GM23338 (cell line): Measurements from ENCODE around the gene CTXND2.

ENCODE experiments used
- CREB1 ChIP-seq: fragments of 250-450 bp; sonication (Bioruptor Pico); IDR thresholded peaks from 2 replicates; pipeline ENCODE4 v1.5.0; 2020; ENCODE audit warnings: low read depth, mild to moderate bottlenecking, moderate library complexity
- EZH2 ChIP-seq: fragments of 200-600 bp; sonication (generic); IDR thresholded peaks from one replicate; pipeline ENCODE4 v1.8.0; 2017; ENCODE audit warnings: antibody characterized with exemption, mild to moderate bottlenecking, low read depth; ENCODE audit not compliant: unreplicated experiment
- EZH2phosphoT487 ChIP-seq: fragments of 200-600 bp; sonication (generic); IDR thresholded peaks from one replicate; pipeline ENCODE4 v1.8.1; 2018; ENCODE audit warnings: antibody characterized with exemption; ENCODE audit not compliant: unreplicated experiment
- TF ChIP-seq, protein P1 (sequence below), 2 experiments: fragments of 200-600 bp in 1 of 2; sonication (generic) in 1 of 2; conservative IDR thresholded peaks; 2 replicates each; pipeline versions ENCODE4 v1.5.1 to v1.6.1; 2016 to 2017; ENCODE audit warnings: antibody characterized with exemption in 2 of 2, low read depth in 2 of 2, mild to moderate bottlenecking in 2 of 2, moderate library complexity in 1 of 2
- TF ChIP-seq, protein P2 (sequence below): fragments of 250-450 bp; sonication (Bioruptor Pico); IDR thresholded peaks from 2 replicates; pipeline ENCODE4 v1.5.0; 2020; ENCODE audit warnings: mild to moderate bottlenecking, moderate library complexity

GRCh38 chr1:150876119-150876454, 10.8 kb upstream of the CTXND2 start:
- no peak for TF ChIP-seq EZH2
- TF ChIP-seq, protein P1, sequence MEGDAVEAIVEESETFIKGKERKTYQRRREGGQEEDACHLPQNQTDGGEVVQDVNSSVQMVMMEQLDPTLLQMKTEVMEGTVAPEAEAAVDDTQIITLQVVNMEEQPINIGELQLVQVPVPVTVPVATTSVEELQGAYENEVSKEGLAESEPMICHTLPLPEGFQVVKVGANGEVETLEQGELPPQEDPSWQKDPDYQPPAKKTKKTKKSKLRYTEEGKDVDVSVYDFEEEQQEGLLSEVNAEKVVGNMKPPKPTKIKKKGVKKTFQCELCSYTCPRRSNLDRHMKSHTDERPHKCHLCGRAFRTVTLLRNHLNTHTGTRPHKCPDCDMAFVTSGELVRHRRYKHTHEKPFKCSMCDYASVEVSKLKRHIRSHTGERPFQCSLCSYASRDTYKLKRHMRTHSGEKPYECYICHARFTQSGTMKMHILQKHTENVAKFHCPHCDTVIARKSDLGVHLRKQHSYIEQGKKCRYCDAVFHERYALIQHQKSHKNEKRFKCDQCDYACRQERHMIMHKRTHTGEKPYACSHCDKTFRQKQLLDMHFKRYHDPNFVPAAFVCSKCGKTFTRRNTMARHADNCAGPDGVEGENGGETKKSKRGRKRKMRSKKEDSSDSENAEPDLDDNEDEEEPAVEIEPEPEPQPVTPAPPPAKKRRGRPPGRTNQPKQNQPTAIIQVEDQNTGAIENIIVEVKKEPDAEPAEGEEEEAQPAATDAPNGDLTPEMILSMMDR (conservative IDR thresholded peaks at IDR 0.05; ENCODE audit: low read depth in 2 of 2): no peak
- TF ChIP-seq CREB1 (CRISPR knock-in tag): no peak
- TF ChIP-seq EZH2phosphoT487: no peak
- TF ChIP-seq, protein P2, sequence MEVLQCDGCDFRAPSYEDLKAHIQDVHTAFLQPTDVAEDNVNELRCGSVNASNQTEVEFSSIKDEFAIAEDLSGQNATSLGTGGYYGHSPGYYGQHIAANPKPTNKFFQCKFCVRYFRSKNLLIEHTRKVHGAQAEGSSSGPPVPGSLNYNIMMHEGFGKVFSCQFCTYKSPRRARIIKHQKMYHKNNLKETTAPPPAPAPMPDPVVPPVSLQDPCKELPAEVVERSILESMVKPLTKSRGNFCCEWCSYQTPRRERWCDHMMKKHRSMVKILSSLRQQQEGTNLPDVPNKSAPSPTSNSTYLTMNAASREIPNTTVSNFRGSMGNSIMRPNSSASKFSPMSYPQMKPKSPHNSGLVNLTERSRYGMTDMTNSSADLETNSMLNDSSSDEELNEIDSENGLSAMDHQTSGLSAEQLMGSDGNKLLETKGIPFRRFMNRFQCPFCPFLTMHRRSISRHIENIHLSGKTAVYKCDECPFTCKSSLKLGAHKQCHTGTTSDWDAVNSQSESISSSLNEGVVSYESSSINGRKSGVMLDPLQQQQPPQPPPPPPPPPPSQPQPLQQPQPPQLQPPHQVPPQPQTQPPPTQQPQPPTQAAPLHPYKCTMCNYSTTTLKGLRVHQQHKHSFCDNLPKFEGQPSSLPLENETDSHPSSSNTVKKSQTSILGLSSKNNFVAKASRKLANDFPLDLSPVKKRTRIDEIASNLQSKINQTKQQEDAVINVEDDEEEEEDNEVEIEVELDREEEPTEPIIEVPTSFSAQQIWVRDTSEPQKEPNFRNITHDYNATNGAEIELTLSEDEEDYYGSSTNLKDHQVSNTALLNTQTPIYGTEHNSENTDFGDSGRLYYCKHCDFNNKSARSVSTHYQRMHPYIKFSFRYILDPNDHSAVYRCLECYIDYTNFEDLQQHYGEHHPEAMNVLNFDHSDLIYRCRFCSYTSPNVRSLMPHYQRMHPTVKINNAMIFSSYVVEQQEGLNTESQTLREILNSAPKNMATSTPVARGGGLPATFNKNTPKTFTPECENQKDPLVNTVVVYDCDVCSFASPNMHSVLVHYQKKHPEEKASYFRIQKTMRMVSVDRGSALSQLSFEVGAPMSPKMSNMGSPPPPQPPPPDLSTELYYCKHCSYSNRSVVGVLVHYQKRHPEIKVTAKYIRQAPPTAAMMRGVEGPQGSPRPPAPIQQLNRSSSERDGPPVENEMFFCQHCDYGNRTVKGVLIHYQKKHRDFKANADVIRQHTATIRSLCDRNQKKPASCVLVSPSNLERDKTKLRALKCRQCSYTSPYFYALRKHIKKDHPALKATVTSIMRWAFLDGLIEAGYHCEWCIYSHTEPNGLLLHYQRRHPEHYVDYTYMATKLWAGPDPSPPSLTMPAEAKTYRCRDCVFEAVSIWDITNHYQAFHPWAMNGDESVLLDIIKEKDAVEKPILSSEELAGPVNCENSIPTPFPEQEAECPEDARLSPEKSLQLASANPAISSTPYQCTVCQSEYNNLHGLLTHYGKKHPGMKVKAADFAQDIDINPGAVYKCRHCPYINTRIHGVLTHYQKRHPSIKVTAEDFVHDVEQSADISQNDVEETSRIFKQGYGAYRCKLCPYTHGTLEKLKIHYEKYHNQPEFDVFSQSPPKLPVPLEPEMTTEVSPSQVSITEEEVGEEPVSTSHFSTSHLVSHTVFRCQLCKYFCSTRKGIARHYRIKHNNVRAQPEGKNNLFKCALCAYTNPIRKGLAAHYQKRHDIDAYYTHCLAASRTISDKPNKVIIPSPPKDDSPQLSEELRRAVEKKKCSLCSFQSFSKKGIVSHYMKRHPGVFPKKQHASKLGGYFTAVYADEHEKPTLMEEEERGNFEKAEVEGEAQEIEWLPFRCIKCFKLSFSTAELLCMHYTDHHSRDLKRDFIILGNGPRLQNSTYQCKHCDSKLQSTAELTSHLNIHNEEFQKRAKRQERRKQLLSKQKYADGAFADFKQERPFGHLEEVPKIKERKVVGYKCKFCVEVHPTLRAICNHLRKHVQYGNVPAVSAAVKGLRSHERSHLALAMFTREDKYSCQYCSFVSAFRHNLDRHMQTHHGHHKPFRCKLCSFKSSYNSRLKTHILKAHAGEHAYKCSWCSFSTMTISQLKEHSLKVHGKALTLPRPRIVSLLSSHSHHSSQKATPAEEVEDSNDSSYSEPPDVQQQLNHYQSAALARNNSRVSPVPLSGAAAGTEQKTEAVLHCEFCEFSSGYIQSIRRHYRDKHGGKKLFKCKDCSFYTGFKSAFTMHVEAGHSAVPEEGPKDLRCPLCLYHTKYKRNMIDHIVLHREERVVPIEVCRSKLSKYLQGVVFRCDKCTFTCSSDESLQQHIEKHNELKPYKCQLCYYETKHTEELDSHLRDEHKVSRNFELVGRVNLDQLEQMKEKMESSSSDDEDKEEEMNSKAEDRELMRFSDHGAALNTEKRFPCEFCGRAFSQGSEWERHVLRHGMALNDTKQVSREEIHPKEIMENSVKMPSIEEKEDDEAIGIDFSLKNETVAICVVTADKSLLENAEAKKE: no peak
